KOPT-K1 (cell line): ENCODE data around the gene METTL16.
"Not testable (repeated sequence)": the region's sequence is repeated elsewhere in the genome, so short reads cannot be mapped to it uniquely, and the experiment has no call there.

Experiments used
- H3K27ac ChIP-seq: fragments of 200-600 bp; sonication (generic); 2 replicates; pipeline ENCODE4 v1.5.1; 2016; ENCODE audit warnings: antibody characterized with exemption, mild to moderate bottlenecking, low read depth, low read length; ENCODE audit not compliant: poor library complexity, severe bottlenecking
- H3K36me3 ChIP-seq: fragments of 200-600 bp; sonication (generic); 2 replicates; pipeline ENCODE4 v1.5.1; 2017; ENCODE audit warnings: antibody characterized with exemption, mild to moderate bottlenecking, low read length, moderate library complexity; ENCODE audit not compliant: insufficient read depth
- H3K9me3 ChIP-seq: fragments of 200-600 bp; sonication (generic); 2 replicates; pipeline ENCODE4 v1.5.1; 2017; ENCODE audit warnings: antibody characterized with exemption, low read length, mild to moderate bottlenecking; ENCODE audit not compliant: insufficient read depth, poor library complexity, severe bottlenecking

METTL16 gene, protein sequence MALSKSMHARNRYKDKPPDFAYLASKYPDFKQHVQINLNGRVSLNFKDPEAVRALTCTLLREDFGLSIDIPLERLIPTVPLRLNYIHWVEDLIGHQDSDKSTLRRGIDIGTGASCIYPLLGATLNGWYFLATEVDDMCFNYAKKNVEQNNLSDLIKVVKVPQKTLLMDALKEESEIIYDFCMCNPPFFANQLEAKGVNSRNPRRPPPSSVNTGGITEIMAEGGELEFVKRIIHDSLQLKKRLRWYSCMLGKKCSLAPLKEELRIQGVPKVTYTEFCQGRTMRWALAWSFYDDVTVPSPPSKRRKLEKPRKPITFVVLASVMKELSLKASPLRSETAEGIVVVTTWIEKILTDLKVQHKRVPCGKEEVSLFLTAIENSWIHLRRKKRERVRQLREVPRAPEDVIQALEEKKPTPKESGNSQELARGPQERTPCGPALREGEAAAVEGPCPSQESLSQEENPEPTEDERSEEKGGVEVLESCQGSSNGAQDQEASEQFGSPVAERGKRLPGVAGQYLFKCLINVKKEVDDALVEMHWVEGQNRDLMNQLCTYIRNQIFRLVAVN

DNA sequence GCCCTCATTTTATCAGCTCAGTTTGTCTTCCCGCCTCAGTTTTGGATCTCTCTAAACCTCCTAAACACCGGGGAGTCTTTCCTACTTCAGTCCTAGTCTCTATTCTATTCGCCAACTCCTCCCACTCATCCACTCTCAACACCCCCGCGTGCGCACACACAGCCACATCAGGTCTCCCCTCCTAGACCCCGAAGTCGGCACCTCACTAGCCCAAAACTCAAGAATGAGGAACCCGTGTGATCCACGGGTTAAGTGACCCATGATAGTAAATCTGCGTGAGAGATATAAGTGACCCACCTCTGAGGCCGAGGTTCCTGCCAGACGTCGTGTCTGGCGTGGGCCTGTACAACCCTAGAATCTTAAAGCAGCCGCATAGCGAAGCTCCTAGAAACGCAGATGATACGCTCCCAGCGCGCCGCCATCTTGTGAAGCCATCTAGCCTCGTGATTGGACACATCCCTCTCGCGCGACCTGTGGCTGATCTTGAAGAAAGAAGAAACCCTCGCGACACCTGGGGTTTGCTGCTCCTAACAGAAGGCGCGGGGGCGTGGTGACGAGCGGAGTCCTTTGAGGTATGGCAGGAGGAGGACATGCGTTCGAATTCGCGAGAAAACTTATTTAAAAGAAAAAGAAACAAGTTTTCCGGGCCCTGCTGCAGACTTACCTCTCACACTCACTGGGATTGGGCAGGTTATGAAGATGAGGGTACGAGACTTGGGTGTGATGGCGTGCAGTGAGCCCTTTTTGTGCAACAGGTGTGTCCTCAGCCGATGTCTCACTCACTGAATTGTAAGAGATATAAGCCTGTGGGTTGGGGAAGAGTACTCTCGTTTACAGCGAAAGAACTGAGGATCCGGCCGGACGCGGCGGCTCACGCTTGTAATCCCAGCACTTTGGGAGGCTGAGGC is at the start of gene METTL16:
METTL16 (minus strand) TSS at position 427 of the 908 bp plus-strand sequence. CDS start 9,557 bp downstream, outside the sequence.
- peaks cover 12% of the 10 kb centered on the region; the same call in 1 of the 2 replicates for H3K36me3 ChIP-seq

DNA sequence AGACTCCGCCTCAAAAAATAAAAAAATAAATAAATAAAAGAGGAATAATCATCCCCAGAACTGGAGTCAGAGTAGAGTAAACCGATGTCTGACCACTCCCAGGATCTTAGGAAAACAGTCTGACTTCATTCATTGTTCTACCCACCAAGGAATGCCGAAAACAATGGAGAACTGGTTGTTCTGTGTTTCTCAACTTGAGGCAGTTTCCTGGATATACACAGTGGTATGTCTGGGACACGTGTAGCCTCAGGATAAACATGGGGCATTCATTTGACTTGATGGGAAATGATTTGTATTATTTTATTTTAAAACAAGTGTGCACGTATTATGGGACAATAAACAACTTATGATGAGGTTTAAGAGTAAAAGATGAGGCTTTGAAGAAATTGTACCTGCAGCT is 49.0 kb upstream of the METTL16 start:
- Histone ChIP-seq H3K9me3 (peaks cover 11% of the 10 kb centered on the region), H3K36me3 (no peaks in the 10 kb centered on the region), H3K27ac (no peak overlapping the region)

More for the DNA sequence above, at the start of gene METTL16:
- Histone ChIP-seq H3K27ac (peak within 1 kb of the TSS; percentile 88), H3K9me3 (no peaks in the 10 kb centered on the region)

DNA sequence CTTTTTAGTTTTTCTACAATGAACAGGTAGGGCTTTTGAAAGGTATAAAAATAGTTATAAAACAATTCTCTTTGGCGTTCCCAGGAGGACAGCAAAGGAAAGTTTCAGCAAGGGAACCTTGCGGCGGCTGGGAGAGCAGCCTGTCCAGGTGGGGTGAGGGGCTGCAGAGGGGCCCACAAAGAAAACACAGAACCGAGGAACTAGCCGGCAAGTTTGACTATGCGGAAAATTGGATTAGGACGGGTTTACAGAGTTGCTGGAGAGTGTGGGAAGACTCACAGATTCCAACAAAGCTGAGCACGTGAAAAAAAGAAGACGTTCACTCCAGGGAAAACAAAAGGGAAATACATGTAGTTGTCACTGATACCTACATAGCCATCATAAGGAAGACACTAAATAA is 40.2 kb upstream of the METTL16 start:
- no peaks in the 10 kb centered on the region for H3K36me3 ChIP-seq
- H3K9me3 ChIP-seq = no peaks in the 10 kb centered on the region
- no peak overlapping the region for H3K27ac ChIP-seq

DNA sequence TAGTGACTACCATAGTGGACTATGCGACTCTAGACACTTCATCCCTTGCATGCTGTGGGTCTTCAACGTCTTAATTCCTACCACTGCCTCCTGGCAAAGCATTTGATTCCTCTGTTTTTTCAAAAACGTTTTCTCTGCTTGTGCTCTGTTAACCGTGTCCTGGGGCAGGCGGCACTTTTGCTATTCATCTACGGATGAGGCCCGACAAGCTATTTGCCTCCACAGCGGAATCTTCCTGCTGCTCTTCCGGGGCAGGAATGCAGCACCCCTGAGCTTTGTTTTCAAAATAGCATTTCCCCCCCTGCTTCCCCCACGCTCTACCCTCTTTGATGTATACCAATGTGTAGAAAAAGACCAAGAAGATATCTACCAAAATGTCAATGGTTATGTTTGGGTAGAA is 39.8 kb upstream of the METTL16 start:
- Histone ChIP-seq H3K36me3 (no peaks in the 10 kb centered on the region), H3K9me3 (no peaks in the 10 kb centered on the region), H3K27ac (no peak overlapping the region)

DNA sequence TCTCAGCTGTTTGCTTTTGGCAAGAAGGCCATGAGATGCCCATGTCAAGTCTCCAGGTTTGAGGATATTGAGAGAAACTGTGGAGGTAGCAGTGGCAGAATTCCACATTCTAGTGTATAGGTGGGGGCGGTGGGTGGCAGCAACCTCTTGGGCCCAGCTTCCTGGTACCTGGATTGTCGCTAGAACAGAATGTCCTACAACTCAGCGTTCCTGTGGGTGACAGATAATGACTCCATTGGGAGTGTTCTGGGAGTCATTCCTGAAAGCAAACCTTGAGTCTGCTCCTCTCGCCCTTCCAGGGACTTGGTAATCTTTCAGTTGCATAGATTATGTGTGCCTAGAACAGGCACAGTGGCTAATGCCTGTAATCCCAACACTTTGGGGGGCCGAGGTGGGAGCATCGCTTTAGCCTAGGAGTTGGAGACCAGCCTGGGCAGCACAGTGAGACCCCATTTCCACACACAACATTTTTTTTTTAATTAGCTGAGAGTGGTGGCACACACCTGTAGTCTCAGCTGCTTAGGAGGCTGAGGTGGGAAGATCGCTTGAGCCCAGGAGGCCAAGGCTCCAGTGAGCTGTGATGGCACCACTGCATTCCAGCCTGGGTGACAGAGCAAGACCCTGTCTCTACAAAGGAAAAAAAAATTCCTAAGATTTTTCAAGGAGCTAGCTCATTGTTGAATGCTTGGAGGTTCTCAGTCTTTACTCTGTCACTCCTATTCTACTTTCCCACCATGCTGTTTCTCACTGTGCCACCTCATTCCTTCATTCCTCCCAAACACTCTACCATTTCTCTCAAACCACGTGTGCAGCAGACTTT is 37.9 kb upstream of the METTL16 start:
- H3K36me3 ChIP-seq = no peaks in the 10 kb centered on the region
- no peaks in the 10 kb centered on the region for H3K9me3 ChIP-seq
- no peak overlapping the region for H3K27ac ChIP-seq

DNA sequence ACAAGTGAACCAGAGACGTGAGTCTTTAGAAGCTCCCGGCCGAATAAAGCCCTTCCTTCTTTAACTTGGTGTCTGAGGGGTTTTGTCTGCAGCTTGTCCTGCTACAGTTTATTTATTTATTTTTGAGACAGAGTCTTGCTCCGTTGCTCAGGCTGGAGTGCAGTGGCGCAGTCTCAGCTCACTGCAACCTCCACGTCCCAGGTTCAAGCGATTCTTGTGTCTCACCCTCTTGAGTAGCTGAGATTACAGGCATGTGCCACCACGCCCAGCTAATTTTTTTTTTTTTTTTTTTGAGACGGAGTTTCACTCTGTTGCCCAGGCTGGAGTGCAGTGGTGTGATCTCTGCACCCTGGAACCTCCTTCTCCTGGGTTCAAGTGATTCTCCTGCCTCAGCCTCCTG is 36.3 kb upstream of the METTL16 start:
- H3K27ac ChIP-seq, H3K9me3 ChIP-seq, H3K36me3 ChIP-seq: not testable (repeated sequence)

DNA sequence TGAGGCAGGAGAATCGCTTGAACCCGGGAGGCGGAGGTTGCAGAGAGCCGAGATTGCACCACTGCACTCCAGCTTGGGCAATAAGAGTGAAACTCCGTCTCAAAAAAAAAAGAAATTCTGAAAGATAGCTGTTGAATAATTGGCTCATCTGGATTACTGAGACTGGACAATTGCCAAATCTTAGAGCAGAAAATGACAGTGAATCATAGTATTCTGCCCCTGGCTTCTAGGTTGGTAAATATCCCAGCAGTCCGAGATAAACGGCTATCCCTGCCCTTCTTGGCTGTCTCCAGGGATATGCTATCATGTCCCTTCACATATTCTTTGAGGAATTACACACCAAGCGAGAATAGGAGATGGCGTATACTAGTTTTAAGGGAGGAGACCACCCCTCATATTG is 35.5 kb upstream of the METTL16 start:
- no peak overlapping the region for H3K27ac ChIP-seq
- H3K36me3 ChIP-seq = no peaks in the 10 kb centered on the region
- no peaks in the 10 kb centered on the region for H3K9me3 ChIP-seq

DNA sequence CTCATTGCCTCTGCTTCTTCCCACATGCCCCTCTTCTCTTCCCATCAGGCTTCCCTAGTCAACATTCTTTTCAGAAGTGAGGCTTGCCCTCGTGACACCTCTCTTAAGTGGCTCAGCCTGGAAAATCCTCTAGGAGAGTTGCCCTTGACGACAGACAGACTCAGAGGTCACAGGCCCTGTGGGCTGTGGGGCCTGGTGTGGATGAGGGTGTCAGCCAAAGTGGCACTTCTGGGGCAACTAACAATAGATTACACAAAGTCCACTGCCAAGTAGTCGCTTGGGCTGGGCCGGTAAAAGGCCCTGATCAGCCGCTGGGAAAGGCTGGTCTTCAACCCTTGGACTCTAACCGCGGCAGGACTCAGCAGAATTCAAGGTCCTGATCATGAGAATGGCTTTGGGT is 33.7 kb upstream of the METTL16 start:
- Histone ChIP-seq H3K27ac (no peak overlapping the region), H3K9me3 (no peaks in the 10 kb centered on the region), H3K36me3 (no peaks in the 10 kb centered on the region)

DNA sequence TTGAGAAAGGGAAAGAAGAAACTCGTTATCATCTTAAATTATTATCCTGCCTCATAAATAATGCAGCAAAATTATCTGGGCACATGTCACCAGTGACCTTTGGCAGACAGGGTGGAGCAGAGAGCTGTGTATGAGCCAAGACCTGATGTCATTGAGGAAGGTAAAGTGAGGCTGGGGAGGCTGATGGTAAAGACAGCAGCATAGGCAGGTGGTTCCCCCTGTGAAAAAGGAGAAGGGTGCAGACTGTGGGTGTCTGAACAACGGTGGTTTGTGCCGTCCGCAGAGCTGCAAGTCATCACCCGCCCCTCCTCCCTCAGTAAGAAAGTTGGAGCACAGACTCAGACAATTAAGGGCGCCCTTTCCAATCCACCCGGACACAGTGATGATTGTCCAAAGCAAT is 30.8 kb upstream of the METTL16 start:
- no peak overlapping the region for H3K27ac ChIP-seq

DNA sequence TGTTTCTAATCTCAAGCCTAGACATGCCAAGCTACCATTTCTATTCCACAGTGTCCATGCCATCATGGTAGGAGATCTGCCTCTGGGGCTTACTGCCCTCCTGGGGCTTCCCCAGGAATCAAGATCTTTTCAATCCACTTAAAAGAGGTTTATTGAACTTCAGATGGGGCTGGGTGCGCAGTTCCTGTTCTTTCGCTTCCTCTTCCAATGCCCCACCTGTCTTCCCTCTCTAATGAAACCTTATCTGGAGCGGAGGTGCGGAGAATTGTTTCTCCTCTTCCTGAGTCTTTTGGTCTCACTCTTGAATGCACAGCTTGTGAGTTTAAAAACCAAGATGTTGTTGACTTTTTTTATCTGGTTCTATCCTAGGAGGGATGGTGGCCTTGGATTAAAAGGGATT is 30.4 kb upstream of the METTL16 start:
- H3K27ac ChIP-seq = no peak overlapping the region
- no peaks in the 10 kb centered on the region for H3K9me3 ChIP-seq

More for the DNA sequence above, 30.8 kb upstream of the METTL16 start:
- no peaks in the 10 kb centered on the region for H3K9me3 ChIP-seq
- no peaks in the 10 kb centered on the region for H3K36me3 ChIP-seq

DNA sequence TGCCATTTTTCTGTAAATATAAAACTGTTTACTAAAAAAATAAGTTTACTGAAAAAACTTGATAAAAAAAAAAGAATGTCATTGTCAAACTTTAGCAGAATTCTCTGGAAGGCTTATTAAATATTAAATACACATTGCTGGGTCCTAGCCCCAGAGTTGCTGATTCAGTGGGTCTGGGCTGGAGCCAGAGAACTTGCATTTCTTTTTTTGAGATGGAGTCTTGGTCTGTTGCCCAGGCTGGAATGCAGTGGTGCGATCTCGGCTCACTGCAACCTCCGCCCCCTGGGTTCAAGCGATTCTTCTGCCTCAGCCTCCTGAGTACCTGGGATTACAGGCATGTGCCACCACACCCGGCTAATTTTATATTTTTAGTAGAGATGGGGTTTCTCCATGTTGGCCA is 25.9 kb upstream of the METTL16 start:
- not testable (repeated sequence) for H3K36me3 ChIP-seq, H3K9me3 ChIP-seq

More for the DNA sequence above, 30.4 kb upstream of the METTL16 start:
- H3K36me3 ChIP-seq = no peaks in the 10 kb centered on the region

DNA sequence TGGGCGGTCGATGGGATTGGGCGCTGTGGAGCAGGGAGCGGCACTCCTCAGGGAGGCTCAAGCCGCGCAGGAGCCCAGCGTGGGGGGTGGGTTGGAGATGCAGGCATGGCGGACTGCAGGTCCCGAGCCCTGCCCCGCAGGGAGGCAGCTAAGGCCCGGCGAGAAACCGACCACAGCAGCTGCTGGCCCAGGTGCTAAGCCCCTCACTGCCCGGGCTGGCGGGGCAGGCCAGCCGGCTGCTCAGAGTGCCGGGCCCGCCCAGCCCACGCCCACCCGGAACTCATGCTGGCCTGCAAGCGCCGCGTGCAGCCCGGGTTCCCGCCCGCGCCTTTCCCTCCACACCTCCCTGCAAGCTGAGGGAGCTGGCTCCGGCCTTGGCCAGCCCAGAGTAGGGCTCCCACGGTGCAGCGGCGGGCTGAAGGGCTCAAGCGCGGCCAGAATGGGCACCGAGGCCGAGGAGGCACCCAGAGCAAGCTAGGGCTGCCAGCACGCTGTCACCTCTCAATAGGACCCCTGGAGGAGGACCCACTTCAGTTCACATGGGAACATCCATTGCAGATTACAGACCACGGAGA is 20.5 kb upstream of the METTL16 start:
- no peaks in the 10 kb centered on the region for H3K9me3 ChIP-seq
- H3K36me3 ChIP-seq = no peaks in the 10 kb centered on the region
- no peak overlapping the region for H3K27ac ChIP-seq

More for the DNA sequence above, 25.9 kb upstream of the METTL16 start:
- H3K27ac ChIP-seq = not testable (repeated sequence)

DNA sequence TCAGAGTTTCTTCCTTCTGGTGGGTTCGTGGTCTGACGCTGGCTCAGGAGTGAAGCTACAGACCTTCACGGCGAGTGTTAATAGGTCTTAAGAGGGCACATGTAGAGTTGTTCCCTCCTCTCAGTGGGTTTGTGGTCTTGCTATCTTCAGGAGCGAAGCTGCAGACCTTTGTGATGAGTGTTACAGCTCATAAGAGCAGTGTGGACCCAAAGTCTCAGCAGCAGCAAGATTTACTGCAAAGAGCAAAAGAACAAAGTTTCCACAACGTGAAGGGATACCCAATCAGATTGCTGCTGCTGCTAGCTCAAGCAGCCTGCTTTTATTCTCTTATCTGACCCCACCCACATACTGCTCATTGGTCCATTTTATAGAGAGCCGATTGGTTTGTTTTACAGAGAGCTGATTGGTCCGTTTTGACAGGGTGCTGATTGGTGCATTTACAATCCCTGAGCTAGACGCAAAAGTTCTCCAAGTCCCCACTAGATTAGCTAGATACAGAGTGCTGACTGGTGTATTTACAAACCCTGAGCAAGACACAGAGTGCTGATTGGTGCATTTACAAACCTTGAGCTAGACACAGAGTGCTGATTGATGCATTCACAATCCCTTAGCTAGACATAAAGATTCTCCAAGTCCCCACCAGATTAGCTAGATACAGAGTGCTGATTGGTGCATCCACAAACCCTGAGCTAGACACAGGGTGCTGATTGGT is 19.7 kb upstream of the METTL16 start:
- peak overlapping the region; percentile 14 for H3K27ac ChIP-seq

More for the DNA sequence above, 19.7 kb upstream of the METTL16 start:
- not testable (repeated sequence) for H3K9me3 ChIP-seq, H3K36me3 ChIP-seq
